SK-N-SH treated with all-trans-retinoic acid at 6 μM for 48 hours (cell line): ENCODE results near the gene ARHGEF12.
A peak's percentile ranks its signal among the peaks of the same experiment; 100 is the strongest.

Source experiments
- ATAC-seq: fragments of 200-7000 bp; cut with Tn5 transposase; 3 replicates; pipeline ENCODE4 v1.9.1; 2020; ENCODE audit warnings: mild to moderate bottlenecking, moderate library complexity
- ARNTL ChIP-seq: fragments of 450-650 bp; formaldehyde crosslinking; IDR thresholded peaks from 2 replicates; pipeline ENCODE4 v1.5.0; 2020; ENCODE audit warnings: low read depth, mild to moderate bottlenecking, moderate library complexity, borderline replicate concordance
- BACH2 ChIP-seq: fragments of 250-450 bp; sonication (Bioruptor Pico); IDR thresholded peaks from 2 replicates; pipeline ENCODE4 v1.9.0; 2021; ENCODE audit warnings: mild to moderate bottlenecking, borderline replicate concordance
- CSDC2 ChIP-seq: fragments of 250-450 bp; sonication (Bioruptor Pico); IDR thresholded peaks from 2 replicates; pipeline ENCODE4 v1.5.0; 2020; ENCODE audit warnings: mild to moderate bottlenecking, moderate library complexity
- ESRRG ChIP-seq: fragments of 250-450 bp; sonication (Bioruptor Pico); IDR thresholded peaks from 2 replicates; pipeline ENCODE4 v1.6.1; 2021; ENCODE audit warnings: mild to moderate bottlenecking
- GLIS3 ChIP-seq: fragments of 250-450 bp; sonication (Bioruptor Pico); IDR thresholded peaks from 2 replicates; pipeline ENCODE4 v1.5.0; 2020; ENCODE audit warnings: mild to moderate bottlenecking, moderate library complexity
- ISL1 ChIP-seq: fragments of 250-450 bp; sonication (Bioruptor Pico); IDR thresholded peaks from 2 replicates; pipeline ENCODE4 v2.1.2; 2022; ENCODE audit warnings: mild to moderate bottlenecking, moderate library complexity
- OSR1 ChIP-seq: fragments of 250-450 bp; sonication (Bioruptor Pico); IDR thresholded peaks from 2 replicates; pipeline ENCODE4 v1.8.0; 2022; ENCODE audit warnings: moderate library complexity, mild to moderate bottlenecking, inconsistent platforms
- PPARA ChIP-seq: fragments of 250-450 bp; sonication (Bioruptor Pico); IDR thresholded peaks from 2 replicates; pipeline ENCODE4 v1.5.0; 2020; ENCODE audit warnings: mild to moderate bottlenecking, borderline replicate concordance
- RARB ChIP-seq: fragments of 250-450 bp; sonication (Bioruptor Pico); IDR thresholded peaks from 2 replicates; pipeline ENCODE4 v1.8.0; 2021; ENCODE audit warnings: mild to moderate bottlenecking, moderate library complexity
- SNAI2 ChIP-seq: fragments of 250-450 bp; sonication (Bioruptor Pico); IDR thresholded peaks from 2 replicates; pipeline ENCODE4 v1.5.0; 2020; ENCODE audit warnings: mild to moderate bottlenecking, moderate library complexity
- TCF4 ChIP-seq: fragments of 250-450 bp; sonication (Bioruptor Pico); IDR thresholded peaks from 2 replicates; pipeline ENCODE4 v1.8.0; 2021; ENCODE audit warnings: mild to moderate bottlenecking, moderate library complexity, borderline replicate concordance
- TOX ChIP-seq: fragments of 250-450 bp; sonication (Bioruptor Pico); IDR thresholded peaks from 2 replicates; pipeline ENCODE4 v1.8.0; 2021; ENCODE audit warnings: mild to moderate bottlenecking, moderate library complexity, borderline replicate concordance
- ZC3H10 ChIP-seq: fragments of 250-450 bp; sonication (Bioruptor Pico); IDR thresholded peaks from 2 replicates; pipeline ENCODE4 v1.5.1; 2021; ENCODE audit warnings: mild to moderate bottlenecking, moderate library complexity
- ZFP3 ChIP-seq: fragments of 250-450 bp; sonication (Bioruptor Pico); IDR thresholded peaks from 2 replicates; pipeline ENCODE4 v1.5.0; 2020; ENCODE audit warnings: mild to moderate bottlenecking, moderate library complexity
- ZFP30 ChIP-seq: fragments of 450-650 bp; formaldehyde crosslinking; IDR thresholded peaks from 2 replicates; pipeline ENCODE4 v1.5.0; 2022; ENCODE audit warnings: mild to moderate bottlenecking, moderate library complexity
- ZNF565 ChIP-seq: fragments of 450-650 bp; formaldehyde crosslinking; conservative IDR thresholded peaks from 2 replicates; pipeline ENCODE4 v1.5.0; 2020; ENCODE audit warnings: low read depth, mild to moderate bottlenecking, moderate library complexity
- ZNF70 ChIP-seq: fragments of 450-650 bp; formaldehyde crosslinking; IDR thresholded peaks from 2 replicates; pipeline ENCODE4 v1.5.0; 2020; ENCODE audit warnings: mild to moderate bottlenecking, moderate library complexity
- TF ChIP-seq, protein P1 (sequence below): fragments of 250-450 bp; sonication (Bioruptor Pico); IDR thresholded peaks from 2 replicates; pipeline ENCODE4 v1.8.0; 2020; ENCODE audit warnings: mild to moderate bottlenecking, moderate library complexity, borderline replicate concordance
- TF ChIP-seq, protein P2 (sequence below): fragments of 250-450 bp; sonication (Bioruptor Pico); IDR thresholded peaks from 2 replicates; pipeline ENCODE4 v1.5.1; 2020; ENCODE audit warnings: low read depth, mild to moderate bottlenecking, moderate library complexity
- TF ChIP-seq, protein P3 (sequence below): fragments of 250-450 bp; sonication (Bioruptor Pico); IDR thresholded peaks from 2 replicates; pipeline ENCODE4 v1.5.1; 2021; ENCODE audit warnings: mild to moderate bottlenecking, moderate library complexity
- TF ChIP-seq, protein P4 (sequence below): fragments of 250-450 bp; sonication (Bioruptor Pico); IDR thresholded peaks from 2 replicates; pipeline ENCODE4 v1.8.0; 2021; ENCODE audit warnings: low read depth, mild to moderate bottlenecking, moderate library complexity, borderline replicate concordance

The ARHGEF12 gene

DNA sequence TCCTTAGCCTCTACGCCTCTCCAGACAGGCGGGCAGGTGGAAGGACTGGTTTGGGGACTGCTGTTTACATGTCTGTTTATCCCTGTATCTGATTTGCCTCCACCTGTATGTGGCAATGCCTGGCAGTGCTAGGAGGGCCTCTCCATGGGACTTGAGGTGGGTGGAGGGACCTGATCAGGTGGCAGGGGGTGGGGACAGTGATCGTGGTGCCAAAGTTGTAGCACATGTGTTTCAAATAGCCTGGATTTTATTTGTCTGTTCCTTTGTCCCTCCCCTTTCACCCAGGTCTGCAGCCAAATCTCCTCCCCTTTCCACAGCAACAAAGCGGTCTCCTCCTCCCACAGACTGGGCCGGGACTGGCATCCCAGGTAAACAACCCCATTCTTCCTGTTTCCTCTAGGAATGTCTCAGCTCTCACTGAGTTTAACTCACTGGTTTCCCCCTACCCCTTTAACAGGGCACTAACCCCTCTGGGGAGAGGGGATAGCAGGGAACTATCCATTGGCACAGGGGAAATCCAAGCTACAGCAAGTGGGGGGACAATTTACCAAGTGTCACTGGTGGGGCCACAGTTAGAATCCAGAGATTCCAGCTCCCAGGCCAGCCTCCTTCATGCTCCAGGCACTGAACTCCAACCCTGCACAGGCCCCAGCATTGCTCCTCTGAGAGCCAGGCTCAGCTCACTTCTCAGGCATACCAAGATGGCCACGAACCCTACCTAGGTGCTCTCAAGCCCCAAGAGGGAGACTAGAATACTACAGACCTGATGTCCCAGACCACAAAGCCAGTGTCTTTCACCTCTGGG lies 34.0 kb upstream of the ARHGEF12 start:
- TF ChIP-seq OSR1 (CRISPR knock-in tag), result no peak
- TF ChIP-seq, protein P1, sequence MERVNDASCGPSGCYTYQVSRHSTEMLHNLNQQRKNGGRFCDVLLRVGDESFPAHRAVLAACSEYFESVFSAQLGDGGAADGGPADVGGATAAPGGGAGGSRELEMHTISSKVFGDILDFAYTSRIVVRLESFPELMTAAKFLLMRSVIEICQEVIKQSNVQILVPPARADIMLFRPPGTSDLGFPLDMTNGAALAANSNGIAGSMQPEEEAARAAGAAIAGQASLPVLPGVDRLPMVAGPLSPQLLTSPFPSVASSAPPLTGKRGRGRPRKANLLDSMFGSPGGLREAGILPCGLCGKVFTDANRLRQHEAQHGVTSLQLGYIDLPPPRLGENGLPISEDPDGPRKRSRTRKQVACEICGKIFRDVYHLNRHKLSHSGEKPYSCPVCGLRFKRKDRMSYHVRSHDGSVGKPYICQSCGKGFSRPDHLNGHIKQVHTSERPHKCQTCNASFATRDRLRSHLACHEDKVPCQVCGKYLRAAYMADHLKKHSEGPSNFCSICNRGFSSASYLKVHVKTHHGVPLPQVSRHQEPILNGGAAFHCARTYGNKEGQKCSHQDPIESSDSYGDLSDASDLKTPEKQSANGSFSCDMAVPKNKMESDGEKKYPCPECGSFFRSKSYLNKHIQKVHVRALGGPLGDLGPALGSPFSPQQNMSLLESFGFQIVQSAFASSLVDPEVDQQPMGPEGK (CRISPR knock-in tag), result no peak
- no peak for TF ChIP-seq RARB (CRISPR knock-in tag)
- TF ChIP-seq CSDC2, result no peak
- no peak for TF ChIP-seq ZNF70
- no peak for ATAC-seq

DNA sequence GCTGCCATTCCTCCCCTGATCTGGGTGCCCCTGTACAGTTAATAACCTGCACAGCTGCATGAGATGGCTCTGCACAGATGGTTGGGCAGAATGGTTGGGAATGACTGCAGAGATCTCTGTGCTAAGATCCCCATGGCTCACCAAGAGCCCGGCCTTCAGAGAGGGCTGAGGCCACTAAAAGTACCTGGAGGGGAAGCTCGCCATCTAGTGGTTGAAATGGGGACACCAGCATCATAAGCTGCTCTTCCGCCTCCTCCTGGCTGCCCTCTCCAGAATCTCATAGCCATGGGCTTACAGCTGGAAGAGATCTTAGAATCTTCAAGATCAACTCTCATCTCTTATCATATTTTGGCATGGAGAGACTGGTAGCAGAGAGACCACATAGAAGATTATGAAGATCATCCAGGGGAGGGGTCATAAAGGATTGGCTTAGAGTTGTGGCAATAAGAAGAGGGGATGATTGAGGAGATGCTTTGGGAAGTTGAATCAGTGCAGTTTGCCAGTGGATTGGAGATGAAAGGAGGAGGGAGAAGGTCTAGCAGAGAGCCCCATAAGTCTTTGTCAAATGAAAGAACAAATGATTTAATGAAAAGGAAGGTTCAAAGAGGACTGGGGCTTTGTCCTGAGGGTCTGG lies 33.1 kb upstream of the ARHGEF12 start:
- no peak for TF ChIP-seq TOX (CRISPR knock-in tag)
- TF ChIP-seq ZNF70, result no peak
- no peak for TF ChIP-seq ZFP30 (CRISPR knock-in tag)
- TF ChIP-seq, protein P2, sequence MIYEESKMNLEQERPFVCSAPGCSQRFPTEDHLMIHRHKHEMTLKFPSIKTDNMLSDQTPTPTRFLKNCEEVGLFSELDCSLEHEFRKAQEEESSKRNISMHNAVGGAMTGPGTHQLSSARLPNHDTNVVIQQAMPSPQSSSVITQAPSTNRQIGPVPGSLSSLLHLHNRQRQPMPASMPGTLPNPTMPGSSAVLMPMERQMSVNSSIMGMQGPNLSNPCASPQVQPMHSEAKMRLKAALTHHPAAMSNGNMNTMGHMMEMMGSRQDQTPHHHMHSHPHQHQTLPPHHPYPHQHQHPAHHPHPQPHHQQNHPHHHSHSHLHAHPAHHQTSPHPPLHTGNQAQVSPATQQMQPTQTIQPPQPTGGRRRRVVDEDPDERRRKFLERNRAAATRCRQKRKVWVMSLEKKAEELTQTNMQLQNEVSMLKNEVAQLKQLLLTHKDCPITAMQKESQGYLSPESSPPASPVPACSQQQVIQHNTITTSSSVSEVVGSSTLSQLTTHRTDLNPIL (CRISPR knock-in tag), result no peak
- TF ChIP-seq GLIS3 (CRISPR knock-in tag), result no peak
- ATAC-seq, result peak; percentile 68

DNA sequence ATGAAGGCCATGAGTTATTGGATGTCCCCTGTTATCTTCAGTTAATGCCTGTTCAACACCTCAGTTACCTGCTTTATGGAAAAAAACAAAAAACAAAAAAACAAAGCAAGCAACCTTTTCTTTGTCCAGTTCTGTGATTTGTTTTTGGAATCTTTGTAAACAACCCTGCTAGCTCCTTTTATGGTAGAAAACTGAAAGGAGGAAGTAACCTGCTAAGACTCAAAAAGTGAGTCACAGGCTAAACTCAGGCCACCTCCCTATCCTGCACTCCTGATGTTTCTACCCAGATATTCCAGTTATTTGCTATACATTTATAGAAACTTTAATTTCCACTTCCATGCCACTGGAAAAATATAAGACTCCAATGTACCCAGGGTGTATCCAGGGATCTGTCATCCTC lies 31.7 kb upstream of the ARHGEF12 start:
- TF ChIP-seq OSR1 (CRISPR knock-in tag) (no peak), GLIS3 (CRISPR knock-in tag) (no peak), ESRRG (CRISPR knock-in tag) (no peak), ISL1 (no peak)
- peak; percentile 30; the same call in 2 of the 3 replicates for ATAC-seq

DNA sequence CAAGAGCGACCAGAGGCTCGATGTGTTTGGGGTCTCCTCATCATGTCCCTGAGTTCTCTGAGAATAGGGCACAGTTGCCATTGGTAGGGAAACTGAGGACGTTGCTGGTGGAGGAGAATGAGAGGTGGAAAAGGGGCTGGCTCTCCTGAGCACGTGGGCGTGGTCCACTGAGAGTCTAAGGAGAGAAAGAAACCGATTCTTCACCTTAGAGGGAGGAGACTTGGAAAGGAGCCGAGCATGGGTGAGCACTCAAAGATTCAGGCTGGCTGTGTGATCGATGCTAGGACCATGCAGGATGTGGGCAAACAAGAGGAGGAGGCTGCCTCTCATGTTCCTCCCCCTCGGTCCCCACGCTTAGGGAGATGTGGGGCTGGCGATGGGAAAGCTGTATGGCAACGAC lies 30.9 kb upstream of the ARHGEF12 start:
- TF ChIP-seq ZC3H10 (CRISPR knock-in tag), result no peak
- TF ChIP-seq, protein P1 (CRISPR knock-in tag), result no peak
- TF ChIP-seq, protein P2 (CRISPR knock-in tag), result no peak
- no peak for TF ChIP-seq PPARA (CRISPR knock-in tag)
- TF ChIP-seq CSDC2, result no peak
- TF ChIP-seq, protein P3, sequence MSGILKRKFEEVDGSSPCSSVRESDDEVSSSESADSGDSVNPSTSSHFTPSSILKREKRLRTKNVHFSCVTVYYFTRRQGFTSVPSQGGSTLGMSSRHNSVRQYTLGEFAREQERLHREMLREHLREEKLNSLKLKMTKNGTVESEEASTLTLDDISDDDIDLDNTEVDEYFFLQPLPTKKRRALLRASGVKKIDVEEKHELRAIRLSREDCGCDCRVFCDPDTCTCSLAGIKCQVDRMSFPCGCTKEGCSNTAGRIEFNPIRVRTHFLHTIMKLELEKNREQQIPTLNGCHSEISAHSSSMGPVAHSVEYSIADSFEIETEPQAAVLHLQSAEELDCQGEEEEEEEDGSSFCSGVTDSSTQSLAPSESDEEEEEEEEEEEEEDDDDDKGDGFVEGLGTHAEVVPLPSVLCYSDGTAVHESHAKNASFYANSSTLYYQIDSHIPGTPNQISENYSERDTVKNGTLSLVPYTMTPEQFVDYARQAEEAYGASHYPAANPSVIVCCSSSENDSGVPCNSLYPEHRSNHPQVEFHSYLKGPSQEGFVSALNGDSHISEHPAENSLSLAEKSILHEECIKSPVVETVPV (CRISPR knock-in tag), result no peak
- TF ChIP-seq OSR1 (CRISPR knock-in tag), result no peak
- no peak for TF ChIP-seq TOX (CRISPR knock-in tag)
- TF ChIP-seq ARNTL (CRISPR knock-in tag), result no peak
- no peak for TF ChIP-seq GLIS3 (CRISPR knock-in tag)
- no peak for TF ChIP-seq ESRRG (CRISPR knock-in tag)
- no peak for TF ChIP-seq ZNF70
- TF ChIP-seq ZFP3 (CRISPR knock-in tag), result no peak
- no peak for TF ChIP-seq ZFP30 (CRISPR knock-in tag)
- no peak for TF ChIP-seq SNAI2 (CRISPR knock-in tag)
- TF ChIP-seq, protein P4, sequence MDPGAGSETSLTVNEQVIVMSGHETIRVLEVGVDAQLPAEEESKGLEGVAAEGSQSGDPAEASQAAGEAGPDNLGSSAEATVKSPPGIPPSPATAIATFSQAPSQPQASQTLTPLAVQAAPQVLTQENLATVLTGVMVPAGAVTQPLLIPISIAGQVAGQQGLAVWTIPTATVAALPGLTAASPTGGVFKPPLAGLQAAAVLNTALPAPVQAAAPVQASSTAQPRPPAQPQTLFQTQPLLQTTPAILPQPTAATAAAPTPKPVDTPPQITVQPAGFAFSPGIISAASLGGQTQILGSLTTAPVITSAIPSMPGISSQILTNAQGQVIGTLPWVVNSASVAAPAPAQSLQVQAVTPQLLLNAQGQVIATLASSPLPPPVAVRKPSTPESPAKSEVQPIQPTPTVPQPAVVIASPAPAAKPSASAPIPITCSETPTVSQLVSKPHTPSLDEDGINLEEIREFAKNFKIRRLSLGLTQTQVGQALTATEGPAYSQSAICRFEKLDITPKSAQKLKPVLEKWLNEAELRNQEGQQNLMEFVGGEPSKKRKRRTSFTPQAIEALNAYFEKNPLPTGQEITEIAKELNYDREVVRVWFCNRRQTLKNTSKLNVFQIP (CRISPR knock-in tag), result no peak
- no peak for TF ChIP-seq TCF4 (CRISPR knock-in tag)
- TF ChIP-seq BACH2 (CRISPR knock-in tag), result no peak
- TF ChIP-seq ZNF565 (CRISPR knock-in tag), result no peak
- no peak for TF ChIP-seq ISL1
- ATAC-seq, result no peak
